Memory B cell (primary cell): ENCODE measurements around the gene AP2A2.

Experiments used
- ATAC-seq: fragments of 150-1000 bp; cut with Tn5 transposase; 2 replicates; pipeline ENCODE4 v1.10.0; 2021; ENCODE audit warnings: low read depth, mild to moderate bottlenecking, moderate library complexity
- DNase-seq, 2 donors: peaks; one replicate each; pipeline ENCODE4 v3.0.0; 2022; ENCODE audit warnings: low spot score in 2 of 2
- H3K27ac Mint-ChIP-seq: one replicate; pipeline ENCODE4 v1.8.0; 2022; ENCODE audit warnings: mild to moderate bottlenecking, moderate library complexity, mixed read lengths
- H3K27me3 Mint-ChIP-seq: one replicate; pipeline ENCODE4 v1.8.0; 2022; ENCODE audit warnings: mixed read lengths
- H3K36me3 Mint-ChIP-seq: one replicate; pipeline ENCODE4 v1.8.0; 2022; ENCODE audit warnings: mild to moderate bottlenecking, mixed read lengths
- H3K4me1 Mint-ChIP-seq: one replicate; pipeline ENCODE4 v1.8.0; 2022; ENCODE audit warnings: mixed read lengths
- H3K4me3 Mint-ChIP-seq: one replicate; pipeline ENCODE4 v1.8.0; 2022; ENCODE audit warnings: mild to moderate bottlenecking, moderate library complexity, mixed read lengths
- H3K9me3 Mint-ChIP-seq: one replicate; pipeline ENCODE4 v1.8.0; 2022; ENCODE audit warnings: mixed read lengths

The AP2A2 gene

DNA sequence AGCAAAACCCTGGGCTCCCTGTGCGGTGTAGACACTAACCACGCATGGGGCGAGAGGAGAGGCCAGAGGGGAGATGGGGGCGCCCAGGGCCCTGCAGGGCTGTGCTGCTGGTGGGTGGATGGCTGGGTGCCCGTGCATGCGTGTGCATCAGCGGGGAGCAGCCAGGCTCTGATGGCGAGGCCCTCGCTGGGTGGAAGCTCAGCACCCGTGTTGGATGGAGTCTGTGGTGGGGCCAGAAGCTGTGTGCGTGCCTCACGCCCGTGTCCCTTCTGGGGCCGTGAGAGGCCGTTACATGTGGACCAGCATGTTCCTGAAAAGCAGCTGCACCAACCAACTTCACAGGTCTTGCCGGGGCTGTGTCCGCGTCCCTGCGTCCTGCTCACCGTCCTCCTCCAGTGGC lies 77.5 kb downstream of the AP2A2 start:
- no peaks in the 10 kb centered on the region for H3K9me3 Mint-ChIP-seq
- H3K4me1 Mint-ChIP-seq, result no peaks in the 10 kb centered on the region
- peaks cover 31% of the 10 kb centered on the region for H3K36me3 Mint-ChIP-seq
- DNase-seq (no peak), ATAC-seq (no peak)
- no peaks in the 10 kb centered on the region for H3K27me3 Mint-ChIP-seq
- no peak overlapping the region for H3K4me3 Mint-ChIP-seq
- H3K27ac Mint-ChIP-seq, result no peak overlapping the region

DNA sequence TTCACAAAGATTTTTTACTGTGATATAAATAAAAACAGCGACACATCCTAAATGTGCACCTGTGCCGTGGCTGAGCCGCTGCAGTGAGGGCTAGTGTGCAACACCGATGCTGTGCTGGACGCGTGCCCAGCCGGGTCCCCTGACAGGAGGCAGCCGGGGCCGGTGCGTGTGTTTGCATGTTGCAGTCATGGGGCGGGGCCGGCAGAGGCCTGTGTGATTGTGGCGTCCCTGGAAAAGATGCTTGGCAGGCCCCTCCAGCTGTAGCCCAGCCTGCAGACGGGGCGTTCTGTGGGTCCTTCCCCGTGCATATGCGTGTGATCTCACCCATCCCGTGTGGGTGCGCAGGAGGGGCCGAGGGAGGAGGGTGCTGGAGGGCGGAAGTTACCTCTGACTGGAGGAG lies 80.3 kb downstream of the AP2A2 start:
- Mint-ChIP-seq H3K36me3 (peaks cover 38% of the 10 kb centered on the region), H3K27me3 (no peaks in the 10 kb centered on the region), H3K4me1 (peaks cover 2% of the 10 kb centered on the region), H3K4me3 (no peak overlapping the region), H3K27ac (no peak overlapping the region), H3K9me3 (no peaks in the 10 kb centered on the region)
- no peak for ATAC-seq
- no peak for DNase-seq

DNA sequence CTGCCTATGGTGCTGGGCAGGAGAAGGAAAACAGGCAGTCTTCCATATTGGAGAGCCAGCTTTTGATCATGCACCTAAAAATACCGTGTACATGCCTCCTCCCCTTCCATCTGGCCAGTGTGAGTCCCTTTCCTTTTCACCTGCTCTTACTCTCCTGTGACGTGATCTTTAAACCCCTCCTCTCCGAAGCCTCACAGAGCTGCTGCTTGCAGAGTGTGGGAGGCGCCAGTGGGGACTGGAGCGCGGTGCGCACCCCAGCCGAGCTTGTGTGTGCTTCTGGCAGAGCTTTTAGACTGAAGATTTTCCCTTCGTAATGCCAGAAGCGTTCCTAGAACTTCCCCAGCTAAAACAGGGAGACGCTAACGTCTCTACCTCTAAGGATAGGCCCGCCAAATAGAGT lies 81.1 kb downstream of the AP2A2 start:
- no peak for DNase-seq
- no peak for ATAC-seq
- Mint-ChIP-seq H3K27me3 (no peaks in the 10 kb centered on the region), H3K4me1 (peaks cover 2% of the 10 kb centered on the region), H3K9me3 (no peaks in the 10 kb centered on the region), H3K27ac (no peak overlapping the region), H3K36me3 (peaks cover 31% of the 10 kb centered on the region), H3K4me3 (no peak overlapping the region)

DNA sequence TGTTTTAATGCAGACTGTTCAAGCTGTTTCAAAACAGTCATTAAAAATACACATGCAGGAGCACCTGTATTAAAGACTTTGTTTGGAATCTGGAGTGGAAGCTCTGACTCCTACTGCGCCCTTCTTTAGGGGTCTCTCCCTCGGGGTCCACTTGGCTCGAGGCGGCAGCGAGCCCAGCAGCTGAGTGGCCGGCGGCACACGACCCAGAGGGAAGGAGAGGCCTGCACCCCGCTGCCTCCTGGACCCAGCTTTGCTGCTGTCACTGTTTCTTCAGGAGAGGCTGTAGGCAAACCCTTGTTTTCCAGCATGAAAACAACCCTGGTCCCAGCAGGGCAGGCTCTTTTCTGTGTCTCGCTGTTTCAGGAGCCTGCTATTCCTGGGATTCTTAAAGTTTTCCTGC lies 81.6 kb downstream of the AP2A2 start:
- ATAC-seq, result no peak
- H3K9me3 Mint-ChIP-seq, result no peaks in the 10 kb centered on the region
- H3K27ac Mint-ChIP-seq, result no peak overlapping the region
- no peak overlapping the region for H3K4me3 Mint-ChIP-seq
- no peaks in the 10 kb centered on the region for H3K27me3 Mint-ChIP-seq
- no peak for DNase-seq
- peaks cover 2% of the 10 kb centered on the region for H3K4me1 Mint-ChIP-seq
- H3K36me3 Mint-ChIP-seq, result peaks cover 28% of the 10 kb centered on the region

DNA sequence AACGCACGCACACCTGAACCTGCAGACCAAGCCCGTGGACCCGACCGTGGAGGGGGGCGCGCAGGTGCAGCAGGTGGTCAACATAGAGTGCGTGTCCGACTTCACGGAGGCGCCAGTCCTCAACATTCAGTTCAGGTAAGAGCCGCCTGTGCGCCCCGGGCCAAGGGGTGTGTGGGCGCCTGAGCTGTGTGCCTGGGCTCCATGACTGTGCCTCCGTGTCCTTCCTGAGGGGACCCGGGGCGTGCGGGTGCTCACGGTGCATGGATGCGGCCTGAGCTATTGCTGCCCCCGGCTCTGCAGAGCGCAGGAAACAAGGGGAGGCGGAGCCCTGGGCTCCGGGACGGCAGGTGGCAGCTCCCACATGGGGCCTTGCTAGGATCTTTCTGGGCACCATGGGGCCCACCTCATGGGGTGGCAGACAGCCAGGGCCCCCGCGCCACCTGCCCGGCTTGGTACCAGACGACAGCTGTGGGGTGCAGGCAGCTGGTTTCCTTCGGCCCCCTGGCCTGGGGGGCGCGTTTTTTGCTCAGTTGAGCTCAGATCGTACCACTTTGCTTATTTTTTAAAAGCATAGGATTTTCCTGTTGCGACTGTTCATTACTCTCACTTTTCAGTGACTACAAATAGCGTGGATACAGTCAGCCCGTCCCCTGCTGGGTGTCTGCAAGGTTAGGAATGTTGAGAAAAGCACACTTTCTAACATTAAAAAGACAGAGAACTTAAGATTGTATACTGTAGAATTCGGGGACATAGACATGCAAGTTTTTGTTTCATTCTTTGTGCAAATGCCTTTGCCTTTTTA lies 82.5 kb downstream of the AP2A2 start:
- Mint-ChIP-seq H3K9me3 (no peaks in the 10 kb centered on the region), H3K4me3 (no peak overlapping the region), H3K27ac (no peak overlapping the region), H3K27me3 (no peaks in the 10 kb centered on the region), H3K4me1 (peaks cover 2% of the 10 kb centered on the region), H3K36me3 (peaks cover 25% of the 10 kb centered on the region)
- DNase-seq (no peak), ATAC-seq (no peak)

DNA sequence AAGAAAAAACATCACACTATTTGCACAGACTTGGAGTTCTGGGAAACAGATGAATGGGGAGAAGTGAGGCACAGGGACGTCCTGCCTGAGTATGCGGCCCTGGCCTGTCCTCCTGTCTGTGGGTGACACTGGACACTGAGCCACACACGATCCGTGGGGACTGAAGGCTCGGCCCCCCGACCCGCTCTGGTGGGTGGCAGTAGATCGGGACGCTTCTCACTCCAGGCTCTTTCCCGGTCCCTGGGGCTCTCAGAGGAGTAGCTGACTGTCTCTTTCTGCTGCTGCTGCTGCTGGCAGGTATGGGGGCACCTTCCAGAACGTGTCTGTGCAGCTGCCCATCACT lies 83.1 kb downstream of the AP2A2 start:
- DNase-seq, result no peak
- Mint-ChIP-seq H3K4me3 (no peak overlapping the region), H3K36me3 (peaks cover 22% of the 10 kb centered on the region), H3K4me1 (peaks cover 2% of the 10 kb centered on the region), H3K9me3 (no peaks in the 10 kb centered on the region), H3K27me3 (no peaks in the 10 kb centered on the region), H3K27ac (no peak overlapping the region)
- ATAC-seq, result no peak

DNA sequence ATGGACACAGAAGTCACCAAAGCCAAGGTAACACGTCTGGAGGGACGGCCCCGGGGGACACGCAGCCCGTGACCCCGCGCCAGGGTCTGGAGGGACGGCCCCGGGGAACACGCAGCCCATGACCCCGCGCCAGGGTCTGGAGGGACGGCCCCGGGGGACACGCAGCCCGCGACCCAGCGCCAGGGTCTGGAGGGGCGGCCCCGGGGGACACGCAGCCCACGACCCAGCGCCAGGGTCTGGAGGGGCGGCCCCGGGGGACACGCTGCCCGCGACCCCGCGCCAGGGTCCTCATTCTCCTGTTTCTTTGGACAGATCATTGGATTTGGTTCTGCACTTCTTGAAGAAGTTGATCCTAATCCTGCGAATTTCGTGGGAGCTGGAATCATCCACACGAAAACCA lies 83.7 kb downstream of the AP2A2 start:
- DNase-seq (no peak), ATAC-seq (no peak)
- Mint-ChIP-seq H3K4me1 (peaks cover 2% of the 10 kb centered on the region), H3K4me3 (no peak overlapping the region), H3K9me3 (no peaks in the 10 kb centered on the region), H3K27ac (no peak overlapping the region), H3K27me3 (no peaks in the 10 kb centered on the region), H3K36me3 (peaks cover 22% of the 10 kb centered on the region)

DNA sequence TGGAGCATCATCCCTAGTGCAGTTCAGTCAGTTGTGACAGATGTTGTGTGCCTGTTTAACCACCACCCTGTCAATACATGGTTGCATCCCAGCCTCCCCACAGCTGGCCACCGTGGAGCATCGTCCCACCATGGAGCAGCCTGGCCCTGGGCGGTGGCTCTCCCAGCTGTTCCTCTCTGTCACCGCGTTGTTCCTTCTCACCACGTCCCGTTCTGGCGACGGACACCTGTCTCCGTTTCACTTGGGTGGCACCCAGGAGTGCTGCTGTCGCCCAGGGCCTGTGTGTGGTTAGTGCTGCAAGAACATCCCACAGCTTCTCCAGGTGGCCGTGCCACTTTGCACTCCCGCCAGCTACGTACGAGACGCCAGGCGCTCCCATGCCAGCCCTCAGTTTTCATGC lies 84.3 kb downstream of the AP2A2 start:
- H3K27ac Mint-ChIP-seq, result no peak overlapping the region
- peaks cover 20% of the 10 kb centered on the region for H3K36me3 Mint-ChIP-seq
- ATAC-seq (no peak), DNase-seq (no peak)
- H3K27me3 Mint-ChIP-seq, result no peaks in the 10 kb centered on the region
- H3K4me1 Mint-ChIP-seq, result peaks cover 2% of the 10 kb centered on the region
- no peak overlapping the region for H3K4me3 Mint-ChIP-seq
- H3K9me3 Mint-ChIP-seq, result no peaks in the 10 kb centered on the region

DNA sequence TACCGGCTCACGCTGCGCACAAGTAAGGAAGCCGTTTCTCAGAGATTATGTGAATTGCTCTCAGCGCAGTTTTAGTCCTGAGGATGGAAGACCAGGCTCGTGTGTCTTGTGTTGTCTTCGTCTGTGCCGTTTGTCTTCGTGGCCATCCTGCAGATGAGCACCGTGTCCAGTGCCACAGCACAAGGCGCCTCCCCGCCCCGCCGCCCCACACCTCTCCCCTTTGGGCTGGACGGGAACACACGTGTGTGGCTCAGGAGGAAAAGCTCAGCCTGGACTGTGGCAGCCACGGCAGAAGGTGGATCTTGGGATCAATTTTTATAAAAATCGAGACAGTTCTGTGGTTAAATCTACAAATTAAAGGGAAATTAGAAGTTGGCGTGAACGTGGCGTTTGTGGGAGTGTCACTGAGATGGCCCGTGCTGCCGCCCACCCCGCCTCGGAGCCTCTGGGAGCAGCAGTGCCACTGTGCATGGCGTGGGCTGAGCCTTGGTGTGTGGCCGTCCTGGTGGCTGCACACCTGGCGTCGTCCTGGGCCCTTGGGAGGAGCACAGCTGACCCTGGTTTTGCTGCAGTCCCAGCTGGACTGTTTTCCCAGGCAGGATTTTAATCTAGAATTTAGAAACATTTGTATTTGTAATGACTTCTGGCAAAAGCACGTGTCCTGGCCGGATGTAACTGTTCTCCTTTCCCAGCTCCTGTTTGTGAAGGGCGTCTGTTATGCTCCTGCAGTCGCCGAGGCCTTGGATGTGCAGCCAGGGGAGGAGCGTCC lies 85.1 kb downstream of the AP2A2 start:
- H3K4me3 Mint-ChIP-seq, result no peak overlapping the region
- no peaks in the 10 kb centered on the region for H3K9me3 Mint-ChIP-seq
- H3K27ac Mint-ChIP-seq, result no peak overlapping the region
- no peak for DNase-seq
- no peak for ATAC-seq
- no peaks in the 10 kb centered on the region for H3K27me3 Mint-ChIP-seq
- peaks cover 2% of the 10 kb centered on the region for H3K4me1 Mint-ChIP-seq
- H3K36me3 Mint-ChIP-seq, result peaks cover 16% of the 10 kb centered on the region

DNA sequence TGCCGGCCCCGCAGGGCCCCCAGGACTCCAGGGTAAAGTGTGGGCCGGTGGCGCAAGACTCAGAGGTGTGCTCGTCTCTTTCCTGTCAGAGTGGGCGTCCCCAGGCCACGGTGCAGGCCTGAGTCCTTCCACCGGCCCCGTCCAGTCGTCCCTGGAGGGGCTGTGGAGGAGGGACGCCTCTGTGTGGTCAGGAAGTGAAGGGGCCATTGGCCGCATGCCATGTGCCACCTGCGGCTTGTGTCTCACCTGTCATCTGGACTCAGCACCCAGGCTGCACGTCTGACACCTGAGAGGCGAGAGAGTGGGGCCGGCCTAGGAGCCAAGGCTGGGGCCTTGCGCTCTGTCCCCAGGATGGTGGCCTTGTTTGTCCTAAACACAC lies 85.6 kb downstream of the AP2A2 start:
- Mint-ChIP-seq H3K9me3 (no peaks in the 10 kb centered on the region), H3K4me1 (peaks cover 2% of the 10 kb centered on the region), H3K36me3 (peaks cover 15% of the 10 kb centered on the region), H3K4me3 (no peak overlapping the region), H3K27me3 (no peaks in the 10 kb centered on the region), H3K27ac (no peak overlapping the region)
- no peak for ATAC-seq
- no peak for DNase-seq

DNA sequence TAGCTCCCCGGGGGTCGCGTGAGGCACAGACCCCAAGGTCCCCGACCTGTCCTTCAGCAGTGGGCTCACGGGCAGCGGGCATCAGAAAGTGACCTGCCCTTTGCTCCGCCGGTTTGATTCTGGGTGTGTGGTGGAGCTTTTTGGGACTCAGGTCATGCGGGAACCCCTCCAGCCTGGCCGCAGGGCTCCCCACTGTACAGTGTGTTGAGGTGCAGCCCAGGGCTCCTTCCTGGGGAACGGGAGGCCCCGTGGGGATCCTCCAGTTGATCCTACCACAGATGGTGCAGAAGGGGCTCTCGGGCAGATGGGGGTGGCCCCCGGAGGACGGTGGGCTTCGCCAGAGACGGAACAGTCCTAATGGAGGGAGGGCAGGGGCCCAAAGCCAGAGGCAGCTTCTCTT lies 86.6 kb downstream of the AP2A2 start:
- no peak overlapping the region for H3K27ac Mint-ChIP-seq
- no peaks in the 10 kb centered on the region for H3K27me3 Mint-ChIP-seq
- no peak for ATAC-seq
- H3K4me1 Mint-ChIP-seq, result peaks cover 11% of the 10 kb centered on the region
- no peak overlapping the region for H3K4me3 Mint-ChIP-seq
- no peak for DNase-seq
- H3K36me3 Mint-ChIP-seq, result peaks cover 21% of the 10 kb centered on the region
- peaks cover 7% of the 10 kb centered on the region for H3K9me3 Mint-ChIP-seq

DNA sequence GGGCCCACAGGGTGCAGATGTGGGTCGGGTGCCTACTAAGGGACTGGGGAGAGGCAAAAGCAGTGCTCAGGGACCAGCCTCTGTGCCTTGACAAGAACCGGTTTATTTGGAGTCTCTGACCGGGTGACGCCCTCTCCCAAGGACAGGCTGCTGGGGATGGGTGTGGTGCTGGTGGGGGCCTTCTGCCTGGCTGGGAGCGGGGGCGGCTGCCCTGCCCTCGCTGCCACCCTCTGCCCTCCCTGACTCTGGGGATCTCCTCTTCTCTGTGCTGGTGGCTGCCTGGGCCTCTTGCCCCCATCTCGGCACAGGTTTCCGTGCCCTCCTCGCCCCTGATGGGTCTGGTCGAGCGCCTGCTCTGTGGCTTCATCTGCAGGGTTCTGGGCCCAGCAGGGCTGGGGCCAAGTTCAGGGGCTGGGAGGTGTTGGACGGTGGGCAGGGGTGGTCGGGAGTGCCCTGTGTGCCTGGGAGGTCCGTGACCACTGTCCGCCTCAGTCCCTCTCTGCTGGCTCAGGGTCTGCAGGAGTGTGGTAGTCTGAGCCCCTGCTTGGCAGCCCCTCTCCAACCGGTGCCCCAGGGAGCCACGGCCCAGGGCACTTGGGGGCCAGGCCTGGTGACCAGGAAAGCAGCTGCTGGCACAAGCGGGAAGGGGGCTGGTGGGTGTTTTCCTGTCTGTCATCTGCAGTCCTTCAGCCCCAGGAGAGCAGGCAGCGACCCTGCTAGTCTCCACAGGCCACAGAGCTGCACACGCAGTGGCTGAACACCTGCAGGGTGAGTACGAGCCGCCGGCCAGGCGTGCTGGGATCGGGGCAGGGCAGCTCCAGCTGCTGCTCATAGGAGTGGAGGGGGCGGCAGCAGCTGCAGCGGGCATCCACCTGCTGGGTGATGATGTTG lies 87.3 kb downstream of the AP2A2 start:
- Mint-ChIP-seq H3K4me1 (peaks cover 17% of the 10 kb centered on the region), H3K4me3 (no peak overlapping the region), H3K27me3 (no peaks in the 10 kb centered on the region), H3K36me3 (peaks cover 25% of the 10 kb centered on the region), H3K9me3 (peaks cover 11% of the 10 kb centered on the region), H3K27ac (no peak overlapping the region)
- ATAC-seq (no peak), DNase-seq (no peak)

DNA sequence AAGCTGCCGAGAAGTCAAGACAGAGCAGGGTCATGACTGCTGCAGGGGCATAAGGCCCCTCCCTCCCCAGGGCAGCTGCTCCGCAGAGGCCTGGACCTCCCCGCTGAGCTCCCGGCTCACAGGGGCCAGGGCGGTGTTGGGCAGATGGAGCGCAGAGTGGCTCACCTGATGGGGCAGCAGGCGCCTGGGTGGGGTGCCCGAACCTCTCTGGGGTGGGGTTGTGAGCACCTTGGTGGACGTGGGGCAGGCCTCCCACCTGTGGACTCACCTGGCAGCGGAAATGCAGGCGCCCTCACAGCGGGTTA lies 87.9 kb downstream of the AP2A2 start:
- Mint-ChIP-seq H3K27ac (no peak overlapping the region), H3K4me1 (peaks cover 20% of the 10 kb centered on the region), H3K36me3 (peaks cover 27% of the 10 kb centered on the region), H3K4me3 (no peak overlapping the region), H3K27me3 (no peaks in the 10 kb centered on the region), H3K9me3 (peaks cover 11% of the 10 kb centered on the region)
- DNase-seq (no peak), ATAC-seq (no peak)

DNA sequence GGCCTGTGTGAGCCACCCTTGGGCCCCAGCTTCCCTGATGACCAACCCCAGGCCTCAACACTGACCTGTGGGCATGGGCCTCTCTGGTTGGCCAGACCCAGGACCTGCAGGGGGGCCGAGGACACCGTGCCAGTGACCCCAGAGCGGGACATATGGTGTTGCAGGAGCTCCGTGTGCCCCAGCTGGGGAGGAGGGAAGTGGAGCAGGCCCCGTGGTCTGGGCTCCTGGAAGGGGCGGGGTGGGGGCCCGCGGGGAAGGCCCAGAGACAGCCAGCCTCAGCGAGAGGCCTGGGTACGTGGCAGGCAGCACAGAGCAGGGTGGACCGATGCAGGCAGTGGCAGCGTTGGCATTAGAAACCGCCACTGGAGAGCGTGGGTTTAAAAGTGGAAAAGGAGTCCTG lies 88.6 kb downstream of the AP2A2 start:
- ATAC-seq (no peak), DNase-seq (no peak)
- H3K9me3 Mint-ChIP-seq, result peaks cover 11% of the 10 kb centered on the region
- peaks cover 27% of the 10 kb centered on the region for H3K36me3 Mint-ChIP-seq
- H3K4me3 Mint-ChIP-seq, result no peak overlapping the region
- peaks cover 20% of the 10 kb centered on the region for H3K4me1 Mint-ChIP-seq
- H3K27me3 Mint-ChIP-seq, result no peaks in the 10 kb centered on the region
- H3K27ac Mint-ChIP-seq, result no peak overlapping the region
